ENCODE results near the gene PBX3. TPM values are rescaled to one million over a fixed set of nuclear protein-coding genes. Genes with fewer than 3 reads are reported as not detected.

Gene PBX3
- total RNA-seq, 1 experiment from 2014 or later = 39.0 TPM

DNA sequence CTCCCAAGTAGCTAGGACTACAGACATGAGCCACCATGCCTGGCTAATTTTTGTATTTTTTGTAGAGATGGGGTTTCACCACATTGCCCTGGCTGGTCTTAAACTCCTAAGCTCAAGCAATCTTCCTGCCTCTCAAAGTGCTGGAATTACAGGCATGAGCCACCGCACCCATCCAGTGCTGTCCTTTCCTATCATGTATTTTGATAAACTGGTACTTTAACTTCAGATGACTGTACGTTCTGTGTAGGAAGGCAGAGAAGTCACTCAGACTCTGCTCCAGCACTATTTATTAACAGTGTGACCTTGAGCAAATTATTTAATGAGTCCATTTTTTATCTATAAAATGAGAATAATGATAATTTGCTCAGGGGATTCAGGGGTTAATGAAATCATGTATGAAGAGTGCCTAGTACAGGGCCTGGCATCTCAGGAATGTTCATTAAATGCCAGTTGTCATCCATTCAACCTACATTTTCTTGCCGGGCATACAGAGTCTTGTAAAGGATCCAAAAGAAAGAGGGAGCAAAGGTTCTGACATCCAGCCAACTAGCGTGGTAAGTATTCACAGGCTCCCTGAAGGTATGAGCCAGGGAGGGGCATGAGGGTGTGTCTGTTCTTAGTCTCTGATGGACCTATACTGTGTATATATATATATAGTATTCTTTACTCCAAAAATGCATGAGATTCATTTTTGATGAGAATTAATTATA is 201.9 kb downstream of the PBX3 start:
- POLR2A ChIA-PET = no interaction called here
- H3K9me3 ChIP-seq (ENCODE audit: control insufficient read depth, insufficient read depth, low read depth, low read length) = no peaks in the 10 kb centered on the region
- in situ Hi-C loops (cut with HindIII; ENCODE audit: low pct_unique_long_range_greater_than_20kb, low sequenced_read_pairs) (no loop called here), intact Hi-C loops (cut with micrococcal nuclease; ENCODE audit: unreplicated experiment) (no loop called here)
- no peak for ATAC-seq
- CTCF ChIA-PET = no interaction called here
- no peaks in the 10 kb centered on the region for H3K27me3 ChIP-seq (ENCODE audit: control insufficient read depth, insufficient read depth, low read length)
- H3K4me3 ChIP-seq (ENCODE audit: low read depth in 2 of 2, low read length in 2 of 2) = no peak overlapping the region
- BruUV-seq (replicated peaks) = no TSS peak
- no peaks in the 10 kb centered on the region for H3K4me1 ChIP-seq (ENCODE audit: control insufficient read depth, insufficient read depth, low read length)
- no peak for DNase-seq (ENCODE audit: low read depth, low spot score)
- H3K27ac ChIP-seq (ENCODE audit: low read length) = no peak overlapping the region
- H3K36me3 ChIP-seq (ENCODE audit: control insufficient read depth, insufficient read depth, low read length) = no peaks in the 10 kb centered on the region; the same call in 1 of the 2 replicates
- TF ChIP-seq, protein P1, sequence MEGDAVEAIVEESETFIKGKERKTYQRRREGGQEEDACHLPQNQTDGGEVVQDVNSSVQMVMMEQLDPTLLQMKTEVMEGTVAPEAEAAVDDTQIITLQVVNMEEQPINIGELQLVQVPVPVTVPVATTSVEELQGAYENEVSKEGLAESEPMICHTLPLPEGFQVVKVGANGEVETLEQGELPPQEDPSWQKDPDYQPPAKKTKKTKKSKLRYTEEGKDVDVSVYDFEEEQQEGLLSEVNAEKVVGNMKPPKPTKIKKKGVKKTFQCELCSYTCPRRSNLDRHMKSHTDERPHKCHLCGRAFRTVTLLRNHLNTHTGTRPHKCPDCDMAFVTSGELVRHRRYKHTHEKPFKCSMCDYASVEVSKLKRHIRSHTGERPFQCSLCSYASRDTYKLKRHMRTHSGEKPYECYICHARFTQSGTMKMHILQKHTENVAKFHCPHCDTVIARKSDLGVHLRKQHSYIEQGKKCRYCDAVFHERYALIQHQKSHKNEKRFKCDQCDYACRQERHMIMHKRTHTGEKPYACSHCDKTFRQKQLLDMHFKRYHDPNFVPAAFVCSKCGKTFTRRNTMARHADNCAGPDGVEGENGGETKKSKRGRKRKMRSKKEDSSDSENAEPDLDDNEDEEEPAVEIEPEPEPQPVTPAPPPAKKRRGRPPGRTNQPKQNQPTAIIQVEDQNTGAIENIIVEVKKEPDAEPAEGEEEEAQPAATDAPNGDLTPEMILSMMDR (IDR thresholded peaks at IDR 0.05) = no peak
- TF ChIP-seq POLR2AphosphoS5 (IDR thresholded peaks at IDR 0.05; ENCODE audit: low read depth, low read length) (no peak), TCF7L2 (IDR thresholded peaks at IDR 0.05; ENCODE audit: low read depth, low read length) (no peak), SIN3A (IDR thresholded peaks at IDR 0.05; ENCODE audit: borderline replicate concordance, insufficient read depth, low read depth, low read length) (no peak)
- TF ChIP-seq, protein P2, sequence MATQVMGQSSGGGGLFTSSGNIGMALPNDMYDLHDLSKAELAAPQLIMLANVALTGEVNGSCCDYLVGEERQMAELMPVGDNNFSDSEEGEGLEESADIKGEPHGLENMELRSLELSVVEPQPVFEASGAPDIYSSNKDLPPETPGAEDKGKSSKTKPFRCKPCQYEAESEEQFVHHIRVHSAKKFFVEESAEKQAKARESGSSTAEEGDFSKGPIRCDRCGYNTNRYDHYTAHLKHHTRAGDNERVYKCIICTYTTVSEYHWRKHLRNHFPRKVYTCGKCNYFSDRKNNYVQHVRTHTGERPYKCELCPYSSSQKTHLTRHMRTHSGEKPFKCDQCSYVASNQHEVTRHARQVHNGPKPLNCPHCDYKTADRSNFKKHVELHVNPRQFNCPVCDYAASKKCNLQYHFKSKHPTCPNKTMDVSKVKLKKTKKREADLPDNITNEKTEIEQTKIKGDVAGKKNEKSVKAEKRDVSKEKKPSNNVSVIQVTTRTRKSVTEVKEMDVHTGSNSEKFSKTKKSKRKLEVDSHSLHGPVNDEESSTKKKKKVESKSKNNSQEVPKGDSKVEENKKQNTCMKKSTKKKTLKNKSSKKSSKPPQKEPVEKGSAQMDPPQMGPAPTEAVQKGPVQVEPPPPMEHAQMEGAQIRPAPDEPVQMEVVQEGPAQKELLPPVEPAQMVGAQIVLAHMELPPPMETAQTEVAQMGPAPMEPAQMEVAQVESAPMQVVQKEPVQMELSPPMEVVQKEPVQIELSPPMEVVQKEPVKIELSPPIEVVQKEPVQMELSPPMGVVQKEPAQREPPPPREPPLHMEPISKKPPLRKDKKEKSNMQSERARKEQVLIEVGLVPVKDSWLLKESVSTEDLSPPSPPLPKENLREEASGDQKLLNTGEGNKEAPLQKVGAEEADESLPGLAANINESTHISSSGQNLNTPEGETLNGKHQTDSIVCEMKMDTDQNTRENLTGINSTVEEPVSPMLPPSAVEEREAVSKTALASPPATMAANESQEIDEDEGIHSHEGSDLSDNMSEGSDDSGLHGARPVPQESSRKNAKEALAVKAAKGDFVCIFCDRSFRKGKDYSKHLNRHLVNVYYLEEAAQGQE (IDR thresholded peaks at IDR 0.05; ENCODE audit: insufficient read depth in 1 of 2, low read depth in 2 of 2, low read length in 1 of 2) = no peak

DNA sequence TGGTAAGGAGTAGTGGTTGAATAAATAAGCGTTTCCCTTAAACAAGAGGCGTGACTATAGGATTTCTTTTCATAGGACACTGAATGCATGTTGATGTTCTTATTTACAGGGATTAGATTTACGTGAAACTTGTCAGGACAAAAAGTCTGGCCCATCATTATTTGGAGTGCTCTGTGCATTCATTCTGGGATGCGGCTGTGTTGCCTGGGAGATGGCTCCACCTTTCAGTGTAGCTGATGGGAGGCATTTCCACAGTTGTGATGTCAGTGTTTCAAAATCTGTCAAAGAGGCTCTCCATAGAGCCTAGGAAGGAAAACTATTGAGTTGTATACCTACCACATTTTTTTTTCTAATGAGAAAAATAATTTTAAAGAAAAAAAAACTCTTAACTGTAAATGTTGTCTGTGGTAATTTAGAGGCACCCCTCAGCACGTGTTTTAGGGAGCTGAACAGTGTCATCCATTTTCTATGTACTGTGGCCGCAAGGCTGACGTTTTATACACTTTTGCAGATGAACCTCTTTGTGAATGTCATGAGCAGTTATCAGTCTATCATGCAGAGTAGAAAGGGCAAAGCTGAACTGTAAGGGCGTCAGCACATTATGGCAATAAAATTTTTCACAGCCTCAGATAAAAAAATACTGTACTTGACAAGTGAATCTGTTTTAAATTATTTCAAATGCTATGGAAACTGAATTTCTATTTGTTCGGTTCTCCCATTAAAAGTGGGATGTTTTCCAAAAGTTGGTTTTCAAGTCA is 202.7 kb downstream of the PBX3 start:
- no peaks in the 10 kb centered on the region for H3K9me3 ChIP-seq (ENCODE audit: control insufficient read depth, insufficient read depth, low read depth, low read length)
- intact Hi-C loops (cut with micrococcal nuclease; ENCODE audit: unreplicated experiment) (no loop called here), in situ Hi-C loops (cut with HindIII; ENCODE audit: low pct_unique_long_range_greater_than_20kb, low sequenced_read_pairs) (no loop called here)
- ChIA-PET POLR2A (no interaction called here), CTCF (no interaction called here)
- H3K4me3 ChIP-seq (ENCODE audit: low read depth in 2 of 2, low read length in 2 of 2) = no peak overlapping the region
- no peak for TF ChIP-seq SIN3A (IDR thresholded peaks at IDR 0.05; ENCODE audit: borderline replicate concordance, insufficient read depth, low read depth, low read length)
- TF ChIP-seq TCF7L2 (IDR thresholded peaks at IDR 0.05; ENCODE audit: low read depth, low read length) = no peak
- TF ChIP-seq, protein P1 (IDR thresholded peaks at IDR 0.05) = no peak
- TF ChIP-seq, protein P2 (IDR thresholded peaks at IDR 0.05; ENCODE audit: insufficient read depth in 1 of 2, low read depth in 2 of 2, low read length in 1 of 2) = no peak
- no peak for TF ChIP-seq POLR2AphosphoS5 (IDR thresholded peaks at IDR 0.05; ENCODE audit: low read depth, low read length)
- no peaks in the 10 kb centered on the region for H3K27me3 ChIP-seq (ENCODE audit: control insufficient read depth, insufficient read depth, low read length)
- no peak overlapping the region for H3K27ac ChIP-seq (ENCODE audit: low read length)
- ATAC-seq = no peak
- H3K36me3 ChIP-seq (ENCODE audit: control insufficient read depth, insufficient read depth, low read length) = no peaks in the 10 kb centered on the region; the same call in 1 of the 2 replicates
- no peaks in the 10 kb centered on the region for H3K4me1 ChIP-seq (ENCODE audit: control insufficient read depth, insufficient read depth, low read length)
- BruUV-seq (replicated peaks) = no TSS peak
- DNase-seq (ENCODE audit: low read depth, low spot score) = no peak
